Neutrophil (primary cell): ENCODE measurements around the gene CISH.
A peak's percentile ranks its signal among the peaks of the same experiment; 100 is the strongest.

Experiments used
- H3K27ac ChIP-seq: fragments of 200-600 bp; sonication (generic); 2 replicates; pipeline ENCODE4 v1.5.1; 2016; ENCODE audit warnings: mild to moderate bottlenecking, moderate library complexity
- H3K27me3 ChIP-seq: fragments of 200-600 bp; sonication (generic); 2 replicates; pipeline ENCODE4 v1.6.0; 2016; ENCODE audit warnings: mild to moderate bottlenecking
- H3K36me3 ChIP-seq: fragments of 200-600 bp; sonication (generic); 2 replicates; pipeline ENCODE4 v1.5.1; 2017
- H3K4me1 ChIP-seq, 2 experiments: fragments of 200-600 bp in 1 of 2; sonication (generic) in 1 of 2; 1 replicate in 1 of 2; 2 replicates in 1 of 2; pipeline versions ENCODE4 v1.5.1 to v1.6.1; 2013 to 2016; ENCODE audit warnings: low read depth in 1 of 2, low read length in 1 of 2, mild to moderate bottlenecking in 1 of 2, moderate library complexity in 1 of 2; ENCODE audit not compliant: control insufficient read depth in 1 of 2, insufficient read depth in 1 of 2
- H3K4me3 ChIP-seq, 2 experiments: fragments of 200-600 bp in 1 of 2; sonication (generic) in 1 of 2; 1 replicate in 1 of 2; 2 replicates in 1 of 2; pipeline ENCODE4 v1.5.1; 2013 to 2016; ENCODE audit warnings: low read depth in 1 of 2, low read length in 1 of 2, mild to moderate bottlenecking in 1 of 2, moderate library complexity in 1 of 2
- H3K9me3 ChIP-seq: fragments of 200-600 bp; sonication (generic); 2 replicates; pipeline ENCODE4 v1.5.1; 2016
- TF ChIP-seq, protein P1 (sequence below): fragments of 200-600 bp; sonication (generic); IDR thresholded peaks from 2 replicates; pipeline ENCODE4 v1.5.1; 2016; ENCODE audit warnings: antibody characterized with exemption

CISH gene

GRCh38 chr3:50648313-50648712, 36.7 kb upstream of the CISH start:
- H3K36me3 ChIP-seq = peaks cover 77% of the 10 kb centered on the region
- H3K27me3 ChIP-seq = no peaks in the 10 kb centered on the region
- H3K4me1 ChIP-seq = peaks cover 2 to 7% of the 10 kb centered on the region in 2 experiments
- TF ChIP-seq, protein P1, sequence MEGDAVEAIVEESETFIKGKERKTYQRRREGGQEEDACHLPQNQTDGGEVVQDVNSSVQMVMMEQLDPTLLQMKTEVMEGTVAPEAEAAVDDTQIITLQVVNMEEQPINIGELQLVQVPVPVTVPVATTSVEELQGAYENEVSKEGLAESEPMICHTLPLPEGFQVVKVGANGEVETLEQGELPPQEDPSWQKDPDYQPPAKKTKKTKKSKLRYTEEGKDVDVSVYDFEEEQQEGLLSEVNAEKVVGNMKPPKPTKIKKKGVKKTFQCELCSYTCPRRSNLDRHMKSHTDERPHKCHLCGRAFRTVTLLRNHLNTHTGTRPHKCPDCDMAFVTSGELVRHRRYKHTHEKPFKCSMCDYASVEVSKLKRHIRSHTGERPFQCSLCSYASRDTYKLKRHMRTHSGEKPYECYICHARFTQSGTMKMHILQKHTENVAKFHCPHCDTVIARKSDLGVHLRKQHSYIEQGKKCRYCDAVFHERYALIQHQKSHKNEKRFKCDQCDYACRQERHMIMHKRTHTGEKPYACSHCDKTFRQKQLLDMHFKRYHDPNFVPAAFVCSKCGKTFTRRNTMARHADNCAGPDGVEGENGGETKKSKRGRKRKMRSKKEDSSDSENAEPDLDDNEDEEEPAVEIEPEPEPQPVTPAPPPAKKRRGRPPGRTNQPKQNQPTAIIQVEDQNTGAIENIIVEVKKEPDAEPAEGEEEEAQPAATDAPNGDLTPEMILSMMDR = no peak
- H3K27ac ChIP-seq = peak overlapping the region; percentile 57
- no peaks in the 10 kb centered on the region for H3K9me3 ChIP-seq
- no peak overlapping the region for H3K4me3 ChIP-seq

DNA sequence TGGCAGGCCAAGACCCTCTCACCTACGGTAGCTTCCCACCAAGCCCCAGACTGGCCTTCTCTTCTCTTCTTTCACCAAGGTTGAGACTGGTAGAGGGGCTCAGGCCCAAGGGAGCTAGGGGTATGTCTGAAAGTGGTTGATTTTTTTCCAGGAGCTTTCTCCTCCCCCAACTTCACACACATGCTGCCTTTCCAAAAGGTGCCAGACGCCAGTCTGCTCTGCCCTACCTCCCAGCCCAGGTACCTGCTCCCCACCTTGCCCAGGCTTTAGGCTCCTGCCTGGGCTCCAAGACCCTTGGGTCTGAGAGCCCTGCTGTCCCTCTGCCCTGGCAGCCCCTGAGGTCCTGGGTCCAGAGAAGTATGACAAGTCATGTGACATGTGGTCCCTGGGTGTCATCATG, 33.8 kb upstream of the CISH start:
- H3K36me3 ChIP-seq = peaks cover 100% of the 10 kb centered on the region
- TF ChIP-seq, protein P1 = no peak
- peaks cover 0 to 12% of the 10 kb centered on the region in 2 experiments for H3K4me1 ChIP-seq
- H3K27me3 ChIP-seq = no peaks in the 10 kb centered on the region
- H3K27ac ChIP-seq = peak overlapping the region; percentile 29
- H3K9me3 ChIP-seq = no peaks in the 10 kb centered on the region
- H3K4me3 ChIP-seq = no peak overlapping the region

- Histone ChIP-seq H3K9me3 (no peaks in the 10 kb centered on the region), H3K4me1 (peaks cover 0 to 12% of the 10 kb centered on the region in 2 experiments), H3K36me3 (peaks cover 100% of the 10 kb centered on the region), H3K4me3 (no peak overlapping the region), H3K27ac (peak overlapping the region; percentile 29), H3K27me3 (no peaks in the 10 kb centered on the region)
- TF ChIP-seq, protein P1 = no peak
Observed at GRCh38 chr3:50644561-50644960, 33.0 kb upstream of the CISH start.

- Histone ChIP-seq H3K27me3 (no peaks in the 10 kb centered on the region), H3K9me3 (no peaks in the 10 kb centered on the region), H3K4me1 (peaks cover 13 to 28% of the 10 kb centered on the region in 2 experiments), H3K27ac (peak overlapping the region; percentile 73), H3K4me3 (no peak overlapping the region), H3K36me3 (peaks cover 91% of the 10 kb centered on the region)
- TF ChIP-seq, protein P1 = no peak
Observed at GRCh38 chr3:50642382-50642781, 30.8 kb upstream of the CISH start.

DNA sequence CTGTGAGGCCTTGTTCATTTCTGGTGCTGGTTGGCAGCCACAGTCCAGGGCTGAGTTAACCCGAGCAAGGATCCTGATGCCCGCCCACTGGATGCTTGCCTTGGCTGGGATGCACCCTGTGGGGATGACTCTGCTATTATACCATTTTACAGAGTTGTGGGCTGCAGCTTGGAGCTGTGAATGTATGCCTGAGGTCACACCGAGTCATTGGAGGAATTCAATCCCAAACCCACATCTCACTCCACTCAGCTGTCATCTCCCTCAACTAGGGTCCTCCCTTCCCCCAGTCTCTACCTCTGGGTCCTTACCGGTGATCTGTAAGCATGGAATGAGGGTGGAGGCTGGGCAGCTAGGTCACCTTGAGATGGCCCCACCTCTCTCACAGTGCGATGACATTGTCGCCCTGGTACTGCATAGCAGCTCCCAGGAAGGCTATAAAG, 27.5 kb upstream of the CISH start:
- peak overlapping the region; percentile 79 for H3K27ac ChIP-seq
- peaks cover 31 to 50% of the 10 kb centered on the region in 2 experiments for H3K4me1 ChIP-seq
- no peak overlapping the region for H3K4me3 ChIP-seq
- H3K36me3 ChIP-seq = peaks cover 63% of the 10 kb centered on the region
- no peaks in the 10 kb centered on the region for H3K9me3 ChIP-seq
- TF ChIP-seq, protein P1 = no peak
- no peaks in the 10 kb centered on the region for H3K27me3 ChIP-seq

GRCh38 chr3:50637945-50638344, 26.4 kb upstream of the CISH start:
- Histone ChIP-seq H3K27ac (peak overlapping the region; percentile 79), H3K4me3 (no peak overlapping the region), H3K4me1 (peaks cover 42 to 57% of the 10 kb centered on the region in 2 experiments), H3K9me3 (no peaks in the 10 kb centered on the region), H3K36me3 (peaks cover 52% of the 10 kb centered on the region), H3K27me3 (no peaks in the 10 kb centered on the region)
- TF ChIP-seq, protein P1 = no peak
